ENCODE results near the gene PRELID1. TPM values are rescaled to one million over a fixed set of nuclear protein-coding genes. Genes with fewer than 3 reads are reported as not detected.

The PRELID1 gene
- total RNA-seq, 2 experiments from 2014 or later = 222 to 233 TPM

GRCh38 chr5:177334155-177334551 is 30.6 kb downstream of the PRELID1 start:
- no peak overlapping the region for H3K27ac Mint-ChIP-seq
- CTCF ChIA-PET = interaction anchor here (0.8 to 7.1 kb wide), 5 partner anchors 16 to 121 kb away, joined by 3 to 41 read pairs (median 5); no protein-coding TSS in a partner anchor
- ATAC-seq (no peak), DNase-seq (no peak)
- H3K4me3 Mint-ChIP-seq = no peak overlapping the region
- H3K4me1 Mint-ChIP-seq (ENCODE audit: low read depth) = peaks cover 3% of the 10 kb centered on the region
- intact Hi-C loops (cut with micrococcal nuclease) = no loop called here
- no peak for TF ChIP-seq CTCF (IDR thresholded peaks at IDR 0.05)
- no peaks in the 10 kb centered on the region for H3K9me3 Mint-ChIP-seq
- H3K36me3 Mint-ChIP-seq (ENCODE audit: low read depth) = peaks cover 35% of the 10 kb centered on the region
- H3K27me3 Mint-ChIP-seq = no peaks in the 10 kb centered on the region
- POLR2A ChIA-PET = interaction anchor here (1.0 to 2.0 kb wide), 2 partner anchors 16 to 144 kb away, joined by 3 to 6 read pairs; no protein-coding TSS in a partner anchor

- no peak for ATAC-seq
- no peak for TF ChIP-seq CTCF (IDR thresholded peaks at IDR 0.05)
- Mint-ChIP-seq H3K9me3 (no peaks in the 10 kb centered on the region), H3K36me3 (ENCODE audit: low read depth) (peaks cover 36% of the 10 kb centered on the region), H3K4me1 (ENCODE audit: low read depth) (peaks cover 11% of the 10 kb centered on the region), H3K4me3 (no peak overlapping the region), H3K27ac (no peak overlapping the region), H3K27me3 (no peaks in the 10 kb centered on the region)
- intact Hi-C loops (cut with micrococcal nuclease) = no loop called here
- ChIA-PET CTCF (interaction anchor here (1.0 to 7.1 kb wide), 7 partner anchors 11 to 120 kb away, joined by 3 to 41 read pairs (median 6); partner anchors contain the start of gene MXD3), POLR2A (interaction anchor here (0.9 to 2.0 kb wide), 4 partner anchors 16 to 143 kb away, joined by 3 to 6 read pairs (median 4); partner anchors contain the start of gene MXD3)
- no peak for DNase-seq
Observed at GRCh38 chr5:177334781-177335700, 31.4 kb downstream of the PRELID1 start.

- Mint-ChIP-seq H3K27ac (no peak overlapping the region), H3K9me3 (no peaks in the 10 kb centered on the region), H3K27me3 (no peaks in the 10 kb centered on the region), H3K4me3 (no peak overlapping the region), H3K4me1 (ENCODE audit: low read depth) (peaks cover 12% of the 10 kb centered on the region), H3K36me3 (ENCODE audit: low read depth) (peaks cover 36% of the 10 kb centered on the region)
- ChIA-PET POLR2A (interaction anchor here (0.9 to 1.5 kb wide), 3 partner anchors 16 to 24 kb away, joined by 3 to 4 read pairs (median 3); partner anchors contain the start of gene MXD3), CTCF (interaction anchor here (1.0 to 7.1 kb wide), 9 partner anchors 11 to 119 kb away, joined by 4 to 41 read pairs (median 5); partner anchors contain the start of genes MXD3 and RGS14)
- intact Hi-C loops (cut with micrococcal nuclease) = no loop called here
- DNase-seq (no peak), ATAC-seq (no peak)
- TF ChIP-seq CTCF (IDR thresholded peaks at IDR 0.05) = no peak
Observed at GRCh38 chr5:177335701-177336065, 32.1 kb downstream of the PRELID1 start.

- H3K4me1 Mint-ChIP-seq (ENCODE audit: low read depth) = peaks cover 12% of the 10 kb centered on the region
- peaks cover 36% of the 10 kb centered on the region for H3K36me3 Mint-ChIP-seq (ENCODE audit: low read depth)
- peak overlapping the region; percentile 24 for H3K27ac Mint-ChIP-seq
- no peak overlapping the region for H3K4me3 Mint-ChIP-seq
- ChIA-PET POLR2A (interaction anchor here (0.5 to 1.5 kb wide), 4 partner anchors 16 to 83 kb away, joined by 3 to 4 read pairs (median 3); partner anchors contain the start of gene MXD3), CTCF (interaction anchor here (0.9 to 7.1 kb wide), 10 partner anchors 10 to 119 kb away, joined by 3 to 41 read pairs (median 4); partner anchors contain the start of genes MXD3 and RGS14)
- intact Hi-C loops (cut with micrococcal nuclease) = no loop called here
- peak; percentile 92 for ATAC-seq
- H3K9me3 Mint-ChIP-seq = no peaks in the 10 kb centered on the region
- peak; percentile 62 for DNase-seq
- no peaks in the 10 kb centered on the region for H3K27me3 Mint-ChIP-seq
- peak; percentile 64 for TF ChIP-seq CTCF (IDR thresholded peaks at IDR 0.05)
Observed at GRCh38 chr5:177336112-177336511, 32.5 kb downstream of the PRELID1 start.

All from activated CD8-positive, alpha-beta T cell treated with anti-CD3 and anti-CD28 coated beads for 36 hours (primary cell).